T-helper 22 cell (primary cell): ENCODE data around the gene CD52.
"Not testable (repeated sequence)": the region's sequence is repeated elsewhere in the genome, so short reads cannot be mapped to it uniquely, and the experiment has no call there.

ENCODE experiments used
- DNase-seq: peaks from one replicate; pipeline ENCODE4 v3.0.0-alpha.2; 2020; ENCODE audit warnings: low read depth

CD52 gene

DNA sequence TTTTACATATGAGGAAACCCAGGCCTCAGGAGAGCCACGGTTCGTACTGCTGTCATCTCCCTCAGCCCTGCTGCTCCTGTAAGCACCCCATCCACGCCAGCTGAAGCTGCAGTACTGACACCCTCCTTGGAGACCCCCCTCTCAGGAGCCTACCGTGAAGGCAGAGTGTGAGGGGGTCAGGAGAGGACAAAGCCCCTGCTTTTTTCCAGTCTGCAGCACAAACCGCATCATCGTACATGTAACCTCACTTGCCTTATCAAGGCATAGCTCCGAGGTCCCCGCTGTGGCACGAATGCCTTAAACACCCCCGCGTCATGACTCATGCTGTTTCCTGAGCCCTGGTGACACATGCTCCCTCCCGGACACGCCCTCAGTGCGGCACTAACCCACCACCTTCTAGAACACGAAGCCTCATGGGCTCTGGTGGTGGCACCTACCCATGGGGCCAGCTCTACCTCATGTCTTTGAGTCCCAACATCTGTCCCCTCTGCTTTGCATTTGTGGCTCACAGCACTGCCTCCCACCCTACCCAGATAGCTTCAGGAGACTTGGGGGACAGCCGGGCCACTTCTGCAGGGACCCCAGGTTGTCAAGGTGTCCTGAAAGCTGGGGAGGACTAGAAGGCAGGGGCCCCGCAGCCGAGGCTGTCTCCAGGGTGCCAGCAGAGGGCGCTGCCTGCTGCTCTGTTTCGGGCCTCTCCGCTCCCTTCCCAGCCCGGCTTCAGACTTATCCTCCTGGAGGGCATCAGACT is 33.0 kb upstream of the CD52 start:
- DNase-seq, result peak; percentile 97

DNA sequence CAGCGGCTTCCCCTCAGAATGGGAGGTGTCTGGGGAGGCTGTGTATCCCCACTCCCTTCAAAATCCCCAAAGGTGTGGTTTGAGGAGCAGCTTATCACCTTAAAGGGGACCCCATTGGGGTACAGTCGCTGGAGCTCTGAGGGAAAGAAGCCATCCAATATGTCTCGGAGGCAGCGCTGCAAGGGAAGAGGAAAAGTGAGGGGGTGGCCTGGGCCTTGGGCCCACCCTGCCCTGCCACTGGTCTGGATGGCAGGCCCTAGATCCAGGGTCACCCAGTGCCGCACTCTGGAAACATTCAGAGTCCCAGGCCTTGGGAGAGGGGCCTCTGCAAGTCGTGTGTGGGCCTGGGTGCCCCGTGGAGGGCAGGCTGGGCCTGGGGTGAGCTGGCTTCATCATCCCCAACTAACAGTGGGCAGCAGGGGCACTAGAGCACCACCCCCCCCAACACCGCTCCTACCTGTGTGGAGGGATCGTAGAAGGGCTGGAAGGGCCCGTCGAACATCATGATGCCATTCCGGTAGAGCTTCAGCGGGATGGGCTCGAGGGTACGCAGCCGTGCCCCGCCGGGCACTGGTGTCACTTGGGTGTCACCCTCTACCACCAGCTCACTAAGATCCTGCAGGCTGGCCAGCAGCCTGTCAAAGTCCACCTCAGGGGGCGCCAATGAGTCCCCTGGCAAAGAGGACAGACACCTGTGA is 32.2 kb upstream of the CD52 start:
- no peak for DNase-seq

DNA sequence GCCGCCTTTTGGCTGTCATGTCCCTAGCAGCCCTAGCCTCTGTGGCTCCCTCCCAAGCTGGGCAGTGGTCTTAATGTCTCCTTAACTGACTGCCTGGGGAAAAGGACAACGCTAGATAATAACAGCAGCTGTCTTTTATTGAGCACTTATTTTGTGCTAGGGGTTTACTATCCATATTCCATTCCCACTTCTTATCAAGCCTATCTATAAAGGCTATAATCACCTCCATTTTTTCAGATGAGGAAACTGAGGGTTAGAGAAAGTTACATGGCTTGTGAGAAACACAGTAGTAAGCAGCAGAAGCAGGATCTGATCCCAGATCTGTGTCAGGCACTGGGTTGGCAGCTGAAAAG is 31.7 kb upstream of the CD52 start:
- DNase-seq, result no peak

DNA sequence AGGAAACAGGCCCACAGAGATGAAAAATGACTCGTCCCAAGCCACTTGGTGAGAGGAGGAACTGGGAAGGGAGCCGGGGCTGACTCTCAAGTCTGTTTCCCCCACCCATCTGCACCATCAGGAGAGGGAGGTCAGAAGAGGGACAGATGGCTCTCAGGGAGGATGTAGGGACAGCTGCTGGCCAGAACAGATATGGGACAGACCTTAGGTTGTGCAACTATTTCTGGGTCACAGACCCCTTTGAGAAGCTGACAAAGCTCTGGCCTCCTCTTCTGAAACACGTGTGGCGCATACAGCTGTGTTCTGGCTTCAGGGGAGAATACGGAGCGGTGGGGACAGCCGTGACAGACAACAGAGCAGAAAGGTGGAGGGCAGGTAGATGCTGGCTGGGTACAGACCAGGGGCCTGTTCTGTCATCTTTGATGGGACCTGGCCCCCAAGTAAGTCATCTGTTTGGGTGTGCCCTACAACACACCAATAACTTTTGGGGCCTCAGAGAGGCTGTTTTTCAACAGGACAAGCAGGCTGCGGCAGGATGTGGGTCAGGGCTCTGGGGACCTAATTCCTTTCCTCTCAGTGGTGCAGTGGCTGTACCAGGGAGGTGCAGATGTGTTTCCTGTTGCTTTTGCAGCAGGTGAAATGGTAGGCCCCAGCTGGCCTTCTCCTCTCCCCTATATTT is 30.6 kb upstream of the CD52 start:
- DNase-seq, result peak; percentile 74

DNA sequence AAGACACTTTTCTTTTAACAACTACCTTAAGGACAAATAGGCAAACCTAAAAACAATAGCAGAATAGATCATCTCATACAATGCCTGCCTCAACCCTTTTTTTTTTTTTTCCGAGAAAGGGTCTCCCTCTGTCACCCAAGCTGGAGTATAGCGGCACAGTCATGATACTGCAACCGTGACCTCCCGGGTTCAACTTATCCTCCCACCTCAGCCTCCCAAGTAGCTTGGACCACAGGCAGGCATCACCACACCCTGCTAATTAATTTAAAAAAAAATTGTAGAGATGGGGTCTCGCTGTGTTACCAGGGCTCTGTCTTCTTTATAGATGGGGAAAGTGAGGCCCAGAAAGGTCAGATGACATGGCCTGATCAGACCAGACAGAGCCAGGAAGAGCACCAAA is 29.9 kb upstream of the CD52 start:
- DNase-seq, result no peak

DNA sequence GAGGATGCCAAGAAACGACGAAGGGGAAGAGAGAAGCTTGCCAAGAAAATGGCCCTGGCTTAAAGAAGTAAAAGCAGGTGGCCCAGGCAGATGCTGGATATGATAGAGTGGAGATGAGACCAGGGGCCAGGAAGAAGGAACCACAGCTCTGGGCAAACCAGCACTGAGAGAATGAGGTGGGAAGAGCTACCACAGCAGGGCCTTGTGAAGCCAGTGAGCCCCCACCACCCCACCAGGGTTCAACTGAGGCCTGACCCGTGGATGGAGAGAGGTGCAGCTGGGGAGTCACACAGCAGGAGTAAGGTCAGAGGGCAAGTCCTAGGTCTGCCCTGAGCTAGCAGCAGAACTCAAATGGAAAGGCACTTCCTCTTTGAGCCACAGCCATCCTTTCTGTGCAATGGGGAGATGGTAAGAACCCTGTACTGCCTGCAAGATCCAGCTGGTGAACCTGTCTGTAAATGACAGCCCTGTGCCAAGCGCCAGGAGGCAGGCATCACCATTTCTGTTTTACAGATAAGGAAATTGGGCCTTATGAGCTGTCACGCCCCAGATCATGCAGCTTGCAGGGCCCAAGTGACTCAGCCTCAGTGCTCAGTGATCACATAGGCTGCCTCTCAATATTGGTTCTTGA is 29.3 kb upstream of the CD52 start:
- peak; percentile 56 for DNase-seq

DNA sequence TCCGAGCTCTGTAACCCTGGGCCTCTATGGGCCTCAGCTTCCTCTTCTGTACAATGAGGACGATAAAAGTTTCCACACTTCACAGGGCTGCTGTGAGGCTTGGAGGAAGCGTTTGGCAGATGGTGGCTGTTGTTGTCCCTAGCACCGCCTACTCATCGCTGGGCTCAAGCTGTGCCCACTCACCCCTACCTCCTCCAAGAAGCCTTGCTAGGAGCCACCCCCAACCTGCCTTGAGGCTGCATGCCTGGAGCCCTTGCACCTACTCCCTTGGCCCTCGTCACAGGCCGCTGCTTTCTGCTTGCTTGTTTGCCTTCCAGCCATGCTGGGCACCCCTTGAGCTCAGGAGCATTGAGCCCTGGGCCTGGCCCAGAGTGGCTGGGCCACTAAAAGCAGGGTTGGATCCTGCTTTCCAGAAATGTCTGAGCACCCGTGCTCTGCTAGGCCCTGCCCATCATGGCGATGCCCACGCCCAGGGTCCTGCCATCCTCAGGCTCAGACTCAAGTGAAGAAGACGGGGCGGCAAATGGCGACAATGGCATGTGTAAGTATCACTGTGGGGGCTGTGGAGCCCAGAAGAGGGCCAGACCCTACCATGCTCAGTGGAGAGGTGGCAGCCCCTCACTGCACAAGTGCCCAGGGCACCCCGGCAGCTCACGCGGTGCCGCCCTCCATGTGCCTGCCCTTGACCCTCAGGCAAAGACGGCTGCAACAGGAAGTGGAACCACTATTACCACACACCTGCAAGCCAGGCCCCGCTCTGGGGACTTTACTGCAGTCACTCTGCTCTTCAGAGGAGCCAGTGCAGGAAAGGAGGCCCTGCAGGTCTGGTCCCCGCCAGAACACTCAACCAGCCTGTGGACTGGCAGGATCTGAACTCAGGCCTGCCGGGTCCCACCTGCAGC is 28.3 kb upstream of the CD52 start:
- no peak for DNase-seq

DNA sequence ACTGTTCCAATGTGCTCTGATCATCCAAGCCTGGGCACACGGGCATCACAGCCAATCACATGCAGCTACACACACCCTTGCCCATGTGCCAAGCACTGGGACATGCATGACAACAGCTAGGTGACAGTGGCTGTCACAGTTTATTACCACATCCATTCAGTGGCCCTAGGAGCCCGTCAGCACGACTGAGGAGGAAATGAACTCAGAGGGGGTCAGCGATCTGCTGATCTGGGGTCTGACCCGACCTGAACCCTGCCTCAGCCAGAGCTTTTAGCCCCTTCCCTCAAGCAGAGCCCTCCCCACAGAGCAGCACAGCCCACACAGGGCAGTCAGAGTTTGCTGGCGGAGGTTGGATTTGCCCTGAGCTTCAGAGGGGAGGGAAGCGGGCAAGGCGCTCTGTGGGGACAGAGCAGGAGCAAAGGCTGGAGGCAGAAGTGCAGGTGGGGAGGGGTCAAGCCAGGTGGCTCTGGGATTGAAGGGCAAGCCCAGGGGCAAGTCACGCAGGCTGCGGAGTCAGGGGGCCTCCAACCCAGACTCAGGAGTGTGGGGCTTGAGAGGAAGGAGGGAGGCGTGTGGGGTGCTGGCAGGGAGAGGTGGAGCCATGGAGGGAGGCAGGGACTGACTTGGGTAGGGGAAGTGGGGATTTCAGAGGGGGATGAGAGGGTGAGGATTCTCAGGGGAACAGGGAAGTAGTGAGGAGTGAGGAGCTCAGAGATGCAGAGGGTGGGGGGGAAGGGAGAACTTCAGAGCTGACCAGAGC is 27.5 kb upstream of the CD52 start:
- no peak for DNase-seq

DNA sequence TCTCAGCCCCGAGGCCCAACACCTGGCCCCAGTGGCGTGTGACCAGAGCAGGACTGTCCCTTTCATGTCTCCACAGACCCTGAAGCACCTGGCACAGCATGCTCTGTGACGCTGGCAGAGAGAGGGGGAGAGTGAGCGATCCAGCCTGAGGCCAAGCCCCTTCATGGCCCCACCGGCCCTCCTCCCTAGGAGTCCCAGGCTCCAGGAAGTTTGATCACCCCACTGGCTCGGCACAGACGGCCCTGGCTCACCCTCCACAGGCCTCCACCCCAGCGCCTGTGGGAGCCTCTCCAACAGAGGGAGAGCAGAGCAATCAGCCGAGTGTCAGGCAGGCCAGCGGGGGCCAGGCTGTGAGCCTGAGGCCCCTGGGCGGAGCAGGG is 26.9 kb upstream of the CD52 start:
- DNase-seq, result no peak

DNA sequence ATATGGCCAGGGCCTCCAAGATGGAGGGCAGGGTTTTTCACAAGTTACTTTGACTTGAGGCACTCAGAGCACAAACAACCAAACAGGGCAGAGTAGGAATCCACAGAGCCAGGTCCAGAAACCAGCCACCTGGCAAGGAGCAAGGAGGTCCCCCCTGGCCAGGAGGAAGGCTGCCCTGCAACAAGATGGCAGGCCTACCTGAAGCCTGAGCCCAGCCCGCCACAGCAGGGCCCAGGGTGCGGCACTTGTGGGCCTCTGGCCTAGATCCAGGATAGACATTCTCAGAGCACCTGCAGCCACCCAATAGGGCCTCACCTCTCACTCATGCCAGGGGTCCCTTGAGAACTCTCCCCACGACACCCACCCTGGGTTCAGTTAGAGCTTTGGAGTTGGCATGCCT is 26.3 kb upstream of the CD52 start:
- no peak for DNase-seq

DNA sequence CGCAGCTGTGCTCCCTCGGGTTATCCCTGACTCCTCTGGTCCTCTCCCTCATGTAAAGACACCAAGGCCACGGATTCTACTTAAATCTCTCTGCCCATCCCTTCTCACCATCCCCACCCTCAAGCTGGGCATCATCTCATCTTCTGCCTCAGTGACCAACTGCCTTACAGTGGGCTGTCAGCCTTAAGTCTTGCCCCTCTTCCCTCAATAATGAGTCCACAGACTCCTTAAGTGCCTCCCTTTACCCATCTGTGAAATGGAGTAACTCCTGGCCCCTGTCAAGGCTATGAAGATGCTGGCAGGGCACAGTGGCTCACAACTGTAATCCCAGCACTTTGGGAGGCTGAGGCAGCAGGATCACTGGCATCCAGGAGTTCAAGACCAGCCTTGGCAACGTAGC is 25.8 kb upstream of the CD52 start:
- DNase-seq, result no peak

DNA sequence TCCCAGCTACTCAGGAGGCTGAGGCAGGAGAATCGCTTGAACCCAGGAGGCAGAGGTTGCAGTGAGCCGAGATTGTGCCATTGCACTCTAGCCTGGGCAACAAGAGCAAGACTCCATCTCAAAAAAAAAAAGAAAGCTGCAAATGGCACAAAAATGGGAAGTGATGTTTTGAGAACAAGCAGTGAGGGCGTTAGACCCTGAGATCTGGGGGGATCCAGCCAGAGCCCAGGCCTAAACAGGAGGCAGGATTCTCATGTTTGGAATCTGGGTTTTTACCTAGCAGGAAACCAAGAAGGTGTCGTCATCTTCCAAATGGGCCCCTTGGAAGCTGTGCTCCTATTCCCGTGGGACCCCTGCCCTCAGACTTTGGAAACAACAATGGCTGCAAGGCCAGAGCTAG is 25.0 kb upstream of the CD52 start:
- not testable (repeated sequence) for DNase-seq

DNA sequence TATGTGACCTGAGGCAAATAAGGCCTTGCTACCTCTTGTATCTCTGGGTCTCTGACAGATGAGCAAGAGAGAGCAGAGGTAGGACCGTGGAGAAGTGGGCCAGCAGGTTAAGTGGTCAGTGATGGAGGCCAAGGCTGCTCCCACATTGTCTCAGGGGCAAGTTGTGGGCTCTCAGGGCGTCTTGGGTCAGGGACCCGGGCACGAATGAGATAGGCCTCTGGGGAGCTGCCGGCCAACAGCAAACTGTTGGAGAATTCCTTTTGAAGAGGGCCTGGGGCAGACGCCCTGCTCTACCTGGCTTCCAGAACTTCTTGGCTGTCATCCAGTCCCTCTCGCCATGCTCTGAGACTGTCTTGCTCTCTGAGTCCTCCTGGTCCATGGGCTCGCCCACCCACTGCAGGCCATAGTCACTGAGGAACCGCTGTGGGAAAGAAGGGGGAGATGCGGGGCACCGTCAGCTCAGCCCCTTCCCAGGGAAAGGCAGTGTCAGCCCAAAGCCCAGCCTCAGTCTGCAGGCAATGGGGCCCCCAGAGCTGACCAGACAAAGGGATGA is 23.8 kb upstream of the CD52 start:
- no peak for DNase-seq

DNA sequence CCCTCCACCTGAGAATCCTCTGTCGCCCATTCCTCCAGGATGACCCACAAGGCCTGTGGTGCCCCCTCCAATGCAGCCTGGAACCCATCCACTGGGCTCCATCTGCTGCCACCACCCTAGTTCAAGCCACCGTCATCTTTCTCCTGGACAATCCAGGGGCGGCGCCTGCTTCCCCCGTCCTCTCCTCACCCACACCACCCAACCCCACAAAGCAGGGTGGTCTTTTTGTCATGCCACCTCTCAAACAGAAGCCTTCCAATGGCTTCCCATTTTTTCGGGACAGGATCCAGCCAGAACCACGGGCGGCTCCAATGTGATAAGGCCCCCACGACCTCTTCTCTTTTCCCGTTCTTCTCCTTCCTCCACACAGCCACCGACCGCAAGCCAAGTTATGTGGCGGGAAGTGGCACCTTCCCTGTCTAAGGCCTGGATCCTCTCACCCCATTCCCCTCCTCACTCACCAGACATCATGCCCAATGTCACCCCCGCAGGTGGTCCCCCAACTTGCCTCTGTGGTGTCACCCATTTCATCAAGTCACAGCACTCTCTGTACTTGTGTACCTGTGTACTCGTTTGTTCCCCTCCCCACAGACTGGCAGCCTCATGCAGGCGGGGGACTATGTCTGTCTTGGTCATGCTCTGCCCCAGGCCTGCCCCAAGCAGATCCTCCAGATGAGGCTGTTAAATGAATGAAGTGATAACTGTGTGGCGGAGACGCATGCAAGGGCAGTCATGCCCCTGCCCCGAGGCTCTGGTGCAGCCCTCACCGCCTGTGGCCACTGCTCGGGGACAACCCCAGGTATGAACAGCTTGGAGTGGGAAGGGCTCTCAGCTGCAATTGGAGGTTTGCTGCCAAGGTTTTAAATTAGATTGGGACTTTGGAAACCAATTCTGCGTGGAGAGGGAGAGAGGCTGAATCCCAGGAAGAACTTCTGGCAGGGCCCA is 22.3 kb upstream of the CD52 start:
- no peak for DNase-seq

DNA sequence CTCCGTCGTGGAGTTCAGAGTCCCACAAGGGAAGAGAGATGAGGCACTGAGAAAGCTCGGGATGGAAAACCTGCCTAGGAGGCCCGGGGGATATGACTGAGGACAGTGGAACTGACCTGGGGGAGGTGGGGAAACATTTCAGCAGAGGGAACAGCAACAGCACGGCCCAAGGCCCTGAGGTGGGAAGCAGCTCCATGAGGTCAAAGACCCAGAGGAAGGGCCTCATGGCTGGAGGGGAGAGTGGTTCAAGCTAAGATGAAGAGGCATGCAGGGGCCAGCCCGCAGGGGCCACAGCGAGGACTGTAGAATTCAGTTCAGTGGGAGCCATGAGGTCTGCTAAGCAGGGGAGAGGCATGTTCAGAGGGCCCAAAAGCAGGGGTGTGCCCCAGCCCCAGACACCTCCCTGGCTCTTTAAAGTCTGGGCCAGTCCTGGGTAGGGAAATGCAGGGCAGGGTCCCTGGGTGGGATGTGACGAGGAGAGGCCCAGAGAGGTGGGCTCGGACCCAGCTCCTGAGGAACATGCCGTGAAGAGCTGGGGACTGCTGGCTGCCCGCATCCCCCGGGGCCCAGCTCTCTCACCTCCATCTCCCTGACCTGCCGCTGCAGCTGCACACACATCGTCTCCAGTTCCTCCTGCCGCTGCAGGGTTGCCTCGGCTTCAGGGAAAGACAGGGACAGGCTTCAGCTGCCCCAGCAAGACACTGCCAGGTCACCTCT is 21.3 kb upstream of the CD52 start:
- DNase-seq, result no peak

DNA sequence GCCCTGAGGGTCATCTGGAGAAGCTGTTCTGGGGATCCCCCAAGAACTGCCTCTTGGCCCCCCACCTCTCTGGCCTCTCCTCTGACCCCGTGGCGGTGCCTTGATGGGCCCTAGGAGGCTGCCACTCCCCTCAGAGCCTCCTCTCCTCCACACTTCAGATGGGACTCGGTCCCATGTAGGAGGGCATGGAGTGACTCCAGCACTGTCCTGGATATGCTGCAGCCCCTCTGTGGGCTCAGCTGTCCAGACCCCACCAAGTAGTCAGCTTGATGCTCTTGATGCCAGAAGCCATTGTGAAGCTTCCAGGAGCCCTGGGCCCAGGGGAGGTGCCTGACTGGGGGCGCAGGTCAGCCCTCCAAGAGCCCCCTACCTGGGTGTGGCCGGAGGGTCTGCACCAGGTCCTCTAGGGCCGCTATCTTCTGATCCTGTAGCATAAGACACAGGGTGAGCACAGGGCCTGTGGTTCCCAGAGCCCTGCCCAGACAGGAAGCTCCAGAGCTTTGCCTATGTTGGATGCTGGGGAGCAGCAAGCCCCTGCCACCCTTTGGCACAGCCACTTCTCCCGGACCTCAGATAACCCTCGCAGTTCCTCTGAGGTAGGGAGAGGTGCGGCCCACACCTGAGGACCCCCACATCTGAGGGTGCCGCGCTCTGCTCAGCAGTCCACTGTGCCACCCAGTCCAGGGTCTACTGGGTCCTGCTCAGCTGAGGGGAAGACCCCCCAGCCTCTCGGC is 20.5 kb upstream of the CD52 start:
- DNase-seq, result no peak

DNA sequence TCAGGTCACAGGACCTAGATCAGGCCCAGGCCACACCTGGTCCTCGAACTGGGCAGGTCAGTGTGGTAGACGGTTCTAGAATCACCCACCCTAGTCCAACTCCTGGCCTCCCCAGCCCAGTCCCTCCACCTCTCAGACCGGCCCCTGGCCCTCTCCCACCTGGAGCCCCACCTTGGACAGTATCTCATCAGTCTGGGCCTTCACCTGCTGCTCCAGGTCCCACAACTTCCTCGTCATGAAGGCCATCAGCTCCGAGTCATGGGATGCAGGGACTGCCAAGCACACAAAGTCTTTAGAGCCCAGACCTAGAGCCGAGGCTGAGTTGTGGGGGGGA is 20.0 kb upstream of the CD52 start:
- DNase-seq, result no peak

DNA sequence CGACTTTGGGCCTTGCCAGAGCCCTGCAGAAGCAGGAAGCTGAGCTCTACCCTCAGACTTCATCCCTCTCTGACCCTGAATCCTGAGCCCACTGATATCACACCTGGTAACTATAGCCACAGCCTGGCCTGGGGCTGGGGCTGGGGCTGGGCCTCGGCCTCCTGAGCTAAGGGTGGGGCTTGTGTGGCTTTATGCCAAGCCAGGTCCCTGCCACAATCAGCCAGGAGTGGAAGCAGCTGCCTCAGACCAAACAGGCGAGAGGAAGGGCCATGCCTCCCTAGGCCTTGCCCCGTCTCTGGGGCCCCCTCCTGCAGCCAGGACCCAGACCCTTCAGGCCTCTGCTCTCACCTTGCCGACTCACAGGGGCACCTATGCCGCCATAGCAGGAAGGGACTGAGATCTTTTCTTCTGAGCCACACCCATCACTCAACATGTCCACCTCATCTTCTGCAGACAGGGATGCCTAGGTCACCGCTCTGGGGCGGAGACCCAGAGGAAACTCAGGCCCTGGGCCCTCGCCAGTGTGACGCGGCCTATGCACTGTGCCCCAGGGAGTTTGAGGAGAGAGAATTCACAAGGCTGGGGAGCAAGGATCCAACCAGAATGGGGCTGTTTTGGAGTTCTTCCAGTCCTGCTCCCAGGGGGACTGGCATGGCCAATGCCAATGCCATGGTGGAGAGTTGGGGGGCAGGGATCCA is 17.0 kb upstream of the CD52 start:
- no peak for DNase-seq
